H1 (cell line): ENCODE data around the gene CELSR1. TPM values are rescaled to one million over a fixed set of nuclear protein-coding genes. Genes with fewer than 3 reads are reported as not detected.

Experiments used
- CTCF ChIA-PET: fragments of 300-600 bp; sonication (Branson Sonifier 250); formaldehyde crosslinking; loops from one replicate; lab custom pipeline; 2021; ENCODE audit not compliant: partially characterized antibody; lab: Charles Lee
- POLR2A ChIA-PET: fragments of 300-600 bp; sonication (Branson Sonifier 250); formaldehyde crosslinking; loops from one replicate; lab custom pipeline; 2021; ENCODE audit warnings: inconsistent platforms; ENCODE audit not compliant: partially characterized antibody; lab: Charles Lee
- DNase-seq, 2 experiments: peaks; one replicate each; pipeline versions ENCODE4 v3.0.0 to v3.0.0-alpha.2; 2010 to 2022; ENCODE audit warnings: low spot score in 2 of 2, low read depth in 1 of 2, mixed read lengths in 1 of 2
- FAIRE-seq: peaks from 2 replicates; lab custom pipeline; 2011; peaks lifted over from hg19 to GRCh38; lab: Jason Lieb, UNC
- H2AFZ ChIP-seq: 2 replicates; pipeline ENCODE4 v1.8.1; 2012; ENCODE audit warnings: low read length, inconsistent platforms
- H2AK5ac ChIP-seq: 2 replicates; pipeline ENCODE4 v1.6.1; 2013; ENCODE audit warnings: low read depth, low read length
- H2BK120ac ChIP-seq: replicated peaks from 2 replicates; pipeline ENCODE3; 2013; ENCODE audit warnings: low read depth, low read length, inconsistent platforms
- H2BK12ac ChIP-seq: 2 replicates; pipeline ENCODE4 v1.6.1; 2013; ENCODE audit warnings: low read depth, low read length
- H2BK15ac ChIP-seq: 2 replicates; pipeline ENCODE4 v1.6.1; 2013; ENCODE audit warnings: low read length
- H2BK20ac ChIP-seq: 2 replicates; pipeline ENCODE4 v1.6.1; 2013; ENCODE audit warnings: low read length
- H2BK5ac ChIP-seq: 2 replicates; pipeline ENCODE4 v1.6.1; 2013; ENCODE audit warnings: low read depth, low read length
- H3K14ac ChIP-seq: 2 replicates; pipeline ENCODE4 v1.6.1; 2013; ENCODE audit warnings: inconsistent platforms; ENCODE audit not compliant: insufficient read length
- H3K18ac ChIP-seq: 2 replicates; pipeline ENCODE4 v1.6.1; 2013; ENCODE audit warnings: low read length; ENCODE audit errors: extremely low read depth
- H3K23ac ChIP-seq: 2 replicates; pipeline ENCODE4 v1.6.1; 2013; ENCODE audit warnings: inconsistent platforms; ENCODE audit not compliant: insufficient read length
- H3K23me2 ChIP-seq: 2 replicates; pipeline ENCODE4 v1.6.1; 2013; ENCODE audit warnings: low read depth, low read length
- H3K27ac ChIP-seq: 2 replicates; pipeline ENCODE4 v1.6.1; 2011; ENCODE audit warnings: low read depth, low read length, inconsistent platforms
- H3K27me3 ChIP-seq, 4 experiments: replicated peaks in 1 of 4; 1 replicate in 1 of 4; 2 replicates in 3 of 4; pipeline versions ENCODE4 v1.6.1 to v1.8.1; 2011 to 2013; ENCODE audit warnings: low read length in 3 of 4, mild to moderate bottlenecking in 3 of 4, inconsistent platforms in 2 of 4, mixed read lengths in 2 of 4, moderate library complexity in 1 of 4; ENCODE audit not compliant: control insufficient read depth in 3 of 4, insufficient read depth in 3 of 4; ENCODE audit errors: extremely low read depth in 1 of 4
- H3K36me3 ChIP-seq, 4 experiments: 2 replicates each; pipeline versions ENCODE4 v1.6.1 to v1.8.1; 2011 to 2013; ENCODE audit warnings: mild to moderate bottlenecking in 4 of 4, low read length in 3 of 4, moderate library complexity in 2 of 4, control low read depth in 1 of 4, inconsistent platforms in 1 of 4; ENCODE audit not compliant: insufficient read depth in 4 of 4, control insufficient read depth in 2 of 4
- H3K4ac ChIP-seq: replicated peaks from 2 replicates; pipeline ENCODE3; 2013; ENCODE audit warnings: low read length, low read depth, mixed read lengths, inconsistent platforms; ENCODE audit not compliant: insufficient read length
- H3K4me1 ChIP-seq, 4 experiments: replicated peaks in 1 of 4; 1 replicate in 1 of 4; 2 replicates in 3 of 4; pipeline versions ENCODE4 v1.6.1 to v1.8.1; 2011 to 2013; ENCODE audit warnings: low read length in 3 of 4, inconsistent platforms in 2 of 4, mixed read lengths in 1 of 4; ENCODE audit not compliant: insufficient read depth in 4 of 4, control insufficient read depth in 3 of 4
- H3K4me2 ChIP-seq, 2 experiments: 2 replicates each; pipeline versions ENCODE4 v1.6.1 to v1.8.1; 2011 to 2013; ENCODE audit warnings: low read depth in 2 of 2, low read length in 2 of 2, control low read depth in 1 of 2, inconsistent platforms in 1 of 2, mild to moderate bottlenecking in 1 of 2; ENCODE audit not compliant: insufficient read depth in 1 of 2
- H3K4me3 ChIP-seq, 4 experiments: fragments of 200-600, 300-600 bp in 1 of 4; sonication (generic), shearing (Covaris generic), sonication (Bioruptor Twin) in 1 of 4; 2 replicates each; pipeline versions ENCODE4 v1.5.1 to v1.8.1; 2011 to 2016; ENCODE audit warnings: low read length in 4 of 4, low read depth in 3 of 4, control low read depth in 2 of 4, inconsistent platforms in 2 of 4, mild to moderate bottlenecking in 2 of 4, mixed read lengths in 1 of 4, moderate library complexity in 1 of 4; ENCODE audit not compliant: insufficient read depth in 2 of 4; ENCODE audit errors: extremely low read depth in 1 of 4
- H3K56ac ChIP-seq: replicated peaks from 2 replicates; pipeline ENCODE3; 2013; ENCODE audit warnings: low read depth, mild to moderate bottlenecking, mixed read lengths, low read length, inconsistent platforms; ENCODE audit not compliant: insufficient read length
- H3K79me1 ChIP-seq: 2 replicates; pipeline ENCODE4 v1.6.1; 2013; ENCODE audit warnings: low read depth, low read length, control low read depth
- H3K79me2 ChIP-seq, 2 experiments: 2 replicates each; pipeline versions ENCODE4 v1.6.1 to v1.8.1; 2012 to 2013; ENCODE audit warnings: low read length in 2 of 2, mild to moderate bottlenecking in 2 of 2, inconsistent platforms in 1 of 2; ENCODE audit not compliant: insufficient read depth in 2 of 2, control insufficient read depth in 1 of 2
- H3K9ac ChIP-seq, 4 experiments: replicated peaks in 1 of 4; 1 replicate in 1 of 4; 2 replicates in 3 of 4; pipeline versions ENCODE4 v1.6.1 to v1.8.1; 2011 to 2013; ENCODE audit warnings: low read depth in 3 of 4, low read length in 3 of 4, control low read depth in 2 of 4, mild to moderate bottlenecking in 2 of 4, moderate library complexity in 2 of 4, inconsistent platforms in 1 of 4; ENCODE audit errors: extremely low read depth in 1 of 4
- H3K9me3 ChIP-seq, 2 experiments: 2 replicates each; pipeline versions ENCODE4 v1.6.1 to v1.8.1; 2012 to 2013; ENCODE audit warnings: mild to moderate bottlenecking in 2 of 2, moderate library complexity in 2 of 2, control low read depth in 1 of 2, inconsistent platforms in 1 of 2, low read depth in 1 of 2, low read length in 1 of 2, mixed read lengths in 1 of 2; ENCODE audit not compliant: insufficient read depth in 2 of 2
- H4K20me1 ChIP-seq, 2 experiments: replicated peaks in 1 of 2; 2 replicates each; pipeline versions ENCODE3 to v1.8.1; 2011 to 2013; ENCODE audit warnings: inconsistent platforms in 2 of 2, low read length in 2 of 2, mild to moderate bottlenecking in 1 of 2; ENCODE audit not compliant: insufficient read depth in 2 of 2, control insufficient read depth in 1 of 2
- H4K5ac ChIP-seq: 2 replicates; pipeline ENCODE4 v1.6.1; 2013; ENCODE audit warnings: low read length, low read depth, mixed read lengths, inconsistent platforms; ENCODE audit not compliant: insufficient read length
- H4K8ac ChIP-seq: 2 replicates; pipeline ENCODE4 v1.8.0; 2013; ENCODE audit warnings: mild to moderate bottlenecking, moderate library complexity, low read length, inconsistent platforms; ENCODE audit not compliant: insufficient read depth; ENCODE audit errors: extremely low read depth
- H4K91ac ChIP-seq: replicated peaks from 2 replicates; pipeline ENCODE3; 2013; ENCODE audit warnings: low read length, mixed read lengths, inconsistent platforms; ENCODE audit not compliant: insufficient read length
- CBX5 ChIP-seq: fragments of 300-800, 300-1000 bp; sonication (generic); IDR thresholded peaks from 2 replicates; pipeline ENCODE4 v1.7.1; 2016; ENCODE audit warnings: antibody characterized with exemption, low read length, low read depth
- CEBPB ChIP-seq: IDR thresholded peaks from 2 replicates; pipeline ENCODE4 v1.6.1; 2012; ENCODE audit warnings: low read depth, low read length
- CREB1 ChIP-seq: IDR thresholded peaks from 2 replicates; pipeline ENCODE4 v1.6.1; 2012; ENCODE audit warnings: inconsistent platforms
- EZH2 ChIP-seq: fragments of 200-600 bp; sonication (generic); IDR thresholded peaks from 2 replicates; pipeline ENCODE4 v1.7.1; 2012; ENCODE audit warnings: low read depth, mild to moderate bottlenecking, moderate library complexity, low read length, inconsistent platforms; ENCODE audit not compliant: severe bottlenecking
- KDM4A ChIP-seq: IDR thresholded peaks from one replicate; pipeline ENCODE4 v1.7.1; 2012; ENCODE audit warnings: low read depth, mild to moderate bottlenecking, moderate library complexity, low read length, inconsistent platforms; ENCODE audit not compliant: severe bottlenecking
- RAD21 ChIP-seq, 2 experiments: IDR thresholded peaks in 1 of 2; conservative IDR thresholded peaks in 1 of 2; 2 replicates each; pipeline ENCODE4 v1.6.1; 2011; ENCODE audit warnings: low read depth in 2 of 2, low read length in 2 of 2, improper control_type of control experiment in 1 of 2, inconsistent platforms in 1 of 2, mild to moderate bottlenecking in 1 of 2, moderate library complexity in 1 of 2
- RXRA ChIP-seq: IDR thresholded peaks from 2 replicates; pipeline ENCODE4 v1.6.1; 2011; ENCODE audit warnings: low read depth, mild to moderate bottlenecking, low read length, moderate library complexity; ENCODE audit not compliant: insufficient read depth
- SAP30 ChIP-seq: fragments of 300-600 bp; sonication (generic); IDR thresholded peaks from 2 replicates; pipeline ENCODE4 v1.7.1; 2012; ENCODE audit warnings: low read length, moderate library complexity, mild to moderate bottlenecking, inconsistent platforms; ENCODE audit not compliant: insufficient read depth, insufficient replicate concordance
- SIX5 ChIP-seq: IDR thresholded peaks from 2 replicates; pipeline ENCODE4 v1.6.1; 2011; ENCODE audit warnings: mild to moderate bottlenecking, low read depth, low read length
- SRF ChIP-seq: IDR thresholded peaks from 2 replicates; pipeline ENCODE4 v1.6.1; 2011; ENCODE audit warnings: mild to moderate bottlenecking, low read depth, low read length, moderate library complexity
- TEAD4 ChIP-seq: IDR thresholded peaks from 2 replicates; pipeline ENCODE4 v1.6.1; 2012; ENCODE audit warnings: low read depth, low read length, inconsistent platforms, mixed read lengths
- WGBS, 2 experiments: shearing (Covaris generic) in 1 of 2; methylation state at CpG; one replicate each; pipeline versions ENCODE4 v1.1.6 to v1.1.7; 2013 to 2015; ENCODE audit warnings: low lambda C conversion rate in 2 of 2, mixed read lengths in 2 of 2, inconsistent platforms in 1 of 2, low coverage in 1 of 2, missing lambda C conversion rate in 1 of 2; ENCODE audit not compliant: insufficient replicate concordance in 2 of 2, insufficient coverage in 1 of 2, insufficient read length in 1 of 2; ENCODE audit errors: extremely low coverage in 1 of 2, missing lambda C conversion rate in 1 of 2; 5-methylcytosine and 5-hydroxymethylcytosine counted together
- polyA plus RNA-seq, 7 experiments: library from polyadenylated mRNA; depleted of rRNA in 3 of 7; stranded (reverse) in 5 of 7; unstranded in 2 of 7; fragments of >200 nt in 5 of 7; fragments of 200-250 nt in 2 of 7; gene quantifications; 1 replicate in 5 of 7; 2 replicates in 1 of 7; 4 replicates in 1 of 7; pipeline versions ENCODE4 v1.2.1 to v1.2.3, GENCODE V29; 2011 to 2013; ENCODE audit warnings: missing spikeins in 2 of 7, mixed read lengths in 2 of 7
- total RNA-seq: library from RNA; stranded (reverse); fragmentation: NEBNext Ultra II Directional; extraction: Animal tissue kit (Norgen Biotek cat#: 25700); gene quantifications from 2 replicates; pipeline ENCODE4 v1.2.1, GENCODE V29; 2021
- TF ChIP-seq, protein P1 (sequence below): IDR thresholded peaks from 2 replicates; pipeline ENCODE4 v1.6.1; 2012; ENCODE audit warnings: inconsistent platforms

Gene CELSR1
- total and polyA plus RNA-seq, 2 of the 8 experiments (the other 6 are each of a cell fraction or from before 2014, with no cell fraction given), result 9.0 to 12.4 TPM

GRCh38 chr22:46561435-46561905 lies 24.1 kb upstream of the CELSR1 start:
- Histone ChIP-seq H4K8ac (peak overlapping the region; percentile 99), H3K36me3 (no peaks in the 10 kb centered on the region), H3K23me2 (peaks cover 2% of the 10 kb centered on the region; the same call in 1 of the 2 replicates), H3K4me2 (peak overlapping the region; percentile 31 to 55; a peak in 3 of 4 replicates), H3K79me2 (no peaks in the 10 kb centered on the region), H3K27ac (no peak overlapping the region), H3K27me3 (no peaks in the 10 kb centered on the region), H3K9me3 (peaks cover 3 to 4% of the 10 kb centered on the region in 2 experiments; a peak in 2 of 4 replicates), H2BK5ac (no peak overlapping the region), H4K91ac (no peak overlapping the region), H4K5ac (no peak overlapping the region), H2AFZ (peak overlapping the region; percentile 88; the same call in 1 of the 2 replicates), H3K4ac (no peak overlapping the region), H3K4me3 (peak overlapping the region in 1 of 4 experiments; percentile 50; a peak in 3 of 8 replicates), H3K79me1 (no peaks in the 10 kb centered on the region), H3K56ac (no peak overlapping the region), H3K14ac (no peak overlapping the region), H3K23ac (no peak overlapping the region), H3K4me1 (peaks cover 0 to 11% (median 7%) of the 10 kb centered on the region in 4 experiments; a peak in 6 of 7 replicates), H3K9ac (no peak overlapping the region), H2BK20ac (no peak overlapping the region), H2AK5ac (no peak overlapping the region), H2BK15ac (no peak overlapping the region), H2BK12ac (no peak overlapping the region), H4K20me1 (no peaks in the 10 kb centered on the region), H3K18ac (no peak overlapping the region), H2BK120ac (no peak overlapping the region)
- POLR2A ChIA-PET, result interaction anchor here (0.7 to 3.0 kb wide), 5 partner anchors 8 to 492 kb away, joined by 3 to 9 read pairs (median 3); no protein-coding TSS in a partner anchor
- DNase-seq (no peak), FAIRE-seq (peak; percentile 84)
- CTCF ChIA-PET, result interaction anchor here (1.3 to 4.4 kb wide), 2 partner anchors 121 to 205 kb away, joined by 3 to 32 read pairs; no protein-coding TSS in a partner anchor
- WGBS, 2 experiments, result 68% methylated on average over 4 of the region's 5 CpGs; no CpG with 5 or more reads in 1 of the 2 experiments
- TF ChIP-seq EZH2, result no peak
- no peak for TF ChIP-seq TEAD4
- no peak for TF ChIP-seq CREB1
- TF ChIP-seq CBX5, result no peak
- no peak for TF ChIP-seq CEBPB
- no peak for TF ChIP-seq SRF
- TF ChIP-seq RXRA, result no peak
- no peak for TF ChIP-seq SIX5
- no peak for TF ChIP-seq RAD21 (IDR thresholded peaks at IDR 0.05 in 1 of 2, conservative IDR thresholded peaks at IDR 0.05 in 1 of 2; ENCODE audit: low read depth in 2 of 2, low read length in 2 of 2)
- TF ChIP-seq KDM4A, result no peak
- TF ChIP-seq SAP30, result no peak
- TF ChIP-seq, protein P1, sequence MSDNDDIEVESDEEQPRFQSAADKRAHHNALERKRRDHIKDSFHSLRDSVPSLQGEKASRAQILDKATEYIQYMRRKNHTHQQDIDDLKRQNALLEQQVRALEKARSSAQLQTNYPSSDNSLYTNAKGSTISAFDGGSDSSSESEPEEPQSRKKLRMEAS, result peak; percentile 90
